Thyroid gland (tissue), 4 donors: ENCODE measurements around the gene ETV3L. TPM values are rescaled to one million over a fixed set of nuclear protein-coding genes. Genes with fewer than 3 reads are reported as not detected.

Source experiments
- DNase-seq, 2 donors: peaks; one replicate each; pipeline ENCODE4 v3.0.0-alpha.2; 2019
- H3K27ac ChIP-seq, 3 donors: fragments of 200-600 bp; sonication (generic); 1 replicate in 2 of 3; 2 replicates in 1 of 3; pipeline ENCODE4 v1.5.1; 2016 to 2019; ENCODE audit warnings: mild to moderate bottlenecking in 1 of 3, moderate library complexity in 1 of 3
- H3K27me3 ChIP-seq: fragments of 200-600 bp; sonication (generic); one replicate; pipeline ENCODE4 v1.5.1; 2019
- H3K36me3 ChIP-seq, 2 donors: fragments of 200-600 bp; sonication (generic); one replicate each; pipeline ENCODE4 v1.5.1; 2016 to 2019
- H3K4me1 ChIP-seq, 2 donors: fragments of 200-600 bp; sonication (generic); one replicate each; pipeline ENCODE4 v1.5.1; 2017 to 2019
- H3K4me3 ChIP-seq, 3 donors: fragments of 200-600 bp; sonication (generic); replicated peaks in 1 of 3; 1 replicate in 2 of 3; 2 replicates in 1 of 3; pipeline ENCODE4 v1.5.1; 2016; ENCODE audit warnings: mild to moderate bottlenecking in 1 of 3
- H3K9me3 ChIP-seq: fragments of 200-600 bp; sonication (generic); one replicate; pipeline ENCODE4 v1.5.1; 2017
- POLR2A ChIP-seq, 2 donors: fragments of 450-650 bp; IDR thresholded peaks; one replicate each; pipeline ENCODE4 v1.6.1; 2017; ENCODE audit warnings: antibody characterized with exemption in 2 of 2, mild to moderate bottlenecking in 2 of 2, moderate library complexity in 1 of 2
- WGBS, 2 donors: methylation state at CpG; one replicate each; pipeline ENCODE4 v1.1.5; 2017; 5-methylcytosine and 5-hydroxymethylcytosine counted together
- intact Hi-C: fragments of 100-400 bp; cut with DNase I; formaldehyde crosslinking; loops from one replicate; pipeline ENCODE4 v1.15.1; 2023
- total RNA-seq, 4 donors: library from RNA; depleted of rRNA; stranded (reverse); fragments of >200 nt; gene quantifications; one replicate each; pipeline ENCODE4 v1.2.3, GENCODE V29; 2016
- TF ChIP-seq, protein P1 (sequence below), 6 experiments: fragments of 200-600 bp in 3 of 6; fragments of 450-650 bp in 3 of 6; sonication (generic) in 3 of 6; IDR thresholded peaks; one replicate each; pipeline ENCODE4 v1.5.1; 2016 to 2019; ENCODE audit warnings: antibody characterized with exemption in 6 of 6, mild to moderate bottlenecking in 2 of 6, inconsistent platforms in 1 of 6, moderate library complexity in 1 of 6

Gene ETV3L
- total RNA-seq, 4 donors from 2014 or later, result not detected

DNA sequence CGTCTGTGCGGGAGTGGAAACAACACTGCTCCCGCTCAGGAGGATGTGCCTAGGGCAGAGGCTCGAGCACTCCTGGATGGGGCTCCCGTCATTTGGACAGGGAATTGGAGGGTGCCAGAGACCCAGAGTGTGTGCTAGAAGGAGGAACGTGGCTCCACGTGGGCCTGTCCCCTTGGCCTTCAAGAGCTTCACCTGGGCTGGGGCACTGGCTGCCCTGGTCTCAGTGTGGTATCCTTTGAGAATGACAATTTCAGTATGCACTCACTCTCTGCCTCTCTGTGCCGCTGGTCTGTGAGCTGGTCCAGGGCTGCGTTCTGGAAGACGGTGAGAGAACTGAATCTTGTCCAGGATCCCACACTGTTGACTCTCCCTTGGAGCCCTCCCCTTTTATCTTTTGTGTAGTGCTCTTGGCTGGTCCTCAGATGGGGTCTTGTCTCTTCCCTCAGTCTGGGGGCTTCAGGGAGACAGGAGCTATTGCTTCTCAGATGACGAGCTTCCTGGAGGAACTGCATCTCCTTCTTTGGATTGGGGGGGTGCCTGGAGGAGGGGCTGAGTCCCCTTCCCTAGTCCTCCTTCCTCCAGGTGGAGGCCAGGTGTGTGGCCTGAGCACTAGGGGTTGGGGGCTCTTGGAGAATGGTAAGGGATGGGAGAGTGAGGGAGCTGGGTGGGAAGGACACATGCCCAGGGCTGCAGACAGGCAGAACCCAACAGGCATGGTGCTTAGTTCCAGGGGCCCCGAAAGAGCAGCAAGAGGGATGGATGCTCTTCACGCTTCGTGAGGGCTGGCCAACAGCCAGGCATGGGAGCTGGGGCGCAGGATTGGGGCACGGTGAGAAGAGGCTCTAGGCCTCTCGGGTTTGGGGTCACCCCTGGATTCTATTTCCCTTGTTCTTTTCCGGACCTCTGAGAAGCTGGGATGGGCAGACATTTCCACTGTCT lies 14.8 kb upstream of the ETV3L start:
- 76 to 77% methylated on average over 16 to 18 of the region's 18 CpGs for WGBS, 2 donors
- H3K9me3 ChIP-seq, result no peaks in the 10 kb centered on the region
- TF ChIP-seq POLR2A (IDR thresholded peaks at IDR 0.05), result no peak
- TF ChIP-seq, protein P1, sequence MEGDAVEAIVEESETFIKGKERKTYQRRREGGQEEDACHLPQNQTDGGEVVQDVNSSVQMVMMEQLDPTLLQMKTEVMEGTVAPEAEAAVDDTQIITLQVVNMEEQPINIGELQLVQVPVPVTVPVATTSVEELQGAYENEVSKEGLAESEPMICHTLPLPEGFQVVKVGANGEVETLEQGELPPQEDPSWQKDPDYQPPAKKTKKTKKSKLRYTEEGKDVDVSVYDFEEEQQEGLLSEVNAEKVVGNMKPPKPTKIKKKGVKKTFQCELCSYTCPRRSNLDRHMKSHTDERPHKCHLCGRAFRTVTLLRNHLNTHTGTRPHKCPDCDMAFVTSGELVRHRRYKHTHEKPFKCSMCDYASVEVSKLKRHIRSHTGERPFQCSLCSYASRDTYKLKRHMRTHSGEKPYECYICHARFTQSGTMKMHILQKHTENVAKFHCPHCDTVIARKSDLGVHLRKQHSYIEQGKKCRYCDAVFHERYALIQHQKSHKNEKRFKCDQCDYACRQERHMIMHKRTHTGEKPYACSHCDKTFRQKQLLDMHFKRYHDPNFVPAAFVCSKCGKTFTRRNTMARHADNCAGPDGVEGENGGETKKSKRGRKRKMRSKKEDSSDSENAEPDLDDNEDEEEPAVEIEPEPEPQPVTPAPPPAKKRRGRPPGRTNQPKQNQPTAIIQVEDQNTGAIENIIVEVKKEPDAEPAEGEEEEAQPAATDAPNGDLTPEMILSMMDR (IDR thresholded peaks at IDR 0.05), result no peak
- no peaks in the 10 kb centered on the region for H3K36me3 ChIP-seq
- H3K4me1 ChIP-seq, result no peaks in the 10 kb centered on the region
- no peak overlapping the region for H3K4me3 ChIP-seq
- no peak overlapping the region for H3K27ac ChIP-seq
- no peaks in the 10 kb centered on the region for H3K27me3 ChIP-seq
- intact Hi-C loops, result no loop called here
- DNase-seq, result no peak

DNA sequence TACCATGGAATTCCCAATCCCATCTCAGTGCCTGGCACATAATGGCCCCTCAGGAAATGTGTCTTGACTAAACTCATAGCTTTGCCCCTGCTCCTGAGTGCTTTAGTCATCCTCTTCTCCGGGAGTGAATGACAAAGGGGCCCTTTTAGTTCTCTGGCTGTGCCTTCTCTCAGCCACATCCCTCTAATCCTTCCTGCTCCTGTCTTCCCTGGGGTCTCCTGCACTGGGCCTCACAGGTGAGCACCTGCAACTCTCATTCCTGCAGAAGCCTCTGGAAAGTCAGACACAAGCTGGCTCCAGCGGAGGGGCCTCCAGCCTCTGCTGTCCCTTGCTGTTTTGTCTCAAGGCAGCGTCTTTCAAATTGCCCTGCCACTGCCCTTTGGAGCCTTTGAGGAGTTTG lies 14.0 kb upstream of the ETV3L start:
- Histone ChIP-seq H3K36me3 (no peaks in the 10 kb centered on the region), H3K4me1 (no peaks in the 10 kb centered on the region), H3K27ac (no peak overlapping the region), H3K9me3 (no peaks in the 10 kb centered on the region), H3K4me3 (no peak overlapping the region), H3K27me3 (no peaks in the 10 kb centered on the region)
- TF ChIP-seq POLR2A (IDR thresholded peaks at IDR 0.05), result no peak
- TF ChIP-seq, protein P1 (IDR thresholded peaks at IDR 0.05), result no peak
- intact Hi-C loops, result no loop called here
- DNase-seq, result no peak
- WGBS, 2 donors, result 76 to 88% methylated on average over 3 of the region's 3 CpGs

DNA sequence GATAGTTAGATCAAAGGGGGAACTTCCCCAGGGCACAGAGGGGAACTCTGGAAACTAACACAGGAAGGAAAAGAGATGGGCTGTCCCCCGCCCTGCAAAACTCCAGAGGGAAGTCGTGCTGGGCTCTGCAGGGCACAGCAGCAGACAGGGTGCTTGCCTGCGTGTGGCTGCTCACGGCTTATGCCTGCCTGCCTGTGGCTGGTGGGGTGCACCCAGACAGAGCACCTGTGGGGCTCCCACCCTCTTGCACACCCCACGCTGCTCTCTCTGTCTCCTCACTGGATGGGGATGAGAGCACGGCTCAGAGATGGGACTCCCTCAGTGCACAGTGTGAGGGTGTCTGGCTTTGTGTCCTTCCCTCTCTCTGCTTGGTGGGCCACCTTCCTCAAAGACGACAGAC lies 13.5 kb upstream of the ETV3L start:
- no peak for TF ChIP-seq POLR2A (IDR thresholded peaks at IDR 0.05)
- TF ChIP-seq, protein P1 (IDR thresholded peaks at IDR 0.05), result no peak
- Histone ChIP-seq H3K36me3 (no peaks in the 10 kb centered on the region), H3K27ac (no peak overlapping the region), H3K4me3 (no peak overlapping the region), H3K27me3 (no peaks in the 10 kb centered on the region), H3K4me1 (no peaks in the 10 kb centered on the region), H3K9me3 (no peaks in the 10 kb centered on the region)
- WGBS, 2 donors, result 71 to 75% methylated on average over 5 to 7 of the region's 7 CpGs
- no peak for DNase-seq
- intact Hi-C loops, result no loop called here

DNA sequence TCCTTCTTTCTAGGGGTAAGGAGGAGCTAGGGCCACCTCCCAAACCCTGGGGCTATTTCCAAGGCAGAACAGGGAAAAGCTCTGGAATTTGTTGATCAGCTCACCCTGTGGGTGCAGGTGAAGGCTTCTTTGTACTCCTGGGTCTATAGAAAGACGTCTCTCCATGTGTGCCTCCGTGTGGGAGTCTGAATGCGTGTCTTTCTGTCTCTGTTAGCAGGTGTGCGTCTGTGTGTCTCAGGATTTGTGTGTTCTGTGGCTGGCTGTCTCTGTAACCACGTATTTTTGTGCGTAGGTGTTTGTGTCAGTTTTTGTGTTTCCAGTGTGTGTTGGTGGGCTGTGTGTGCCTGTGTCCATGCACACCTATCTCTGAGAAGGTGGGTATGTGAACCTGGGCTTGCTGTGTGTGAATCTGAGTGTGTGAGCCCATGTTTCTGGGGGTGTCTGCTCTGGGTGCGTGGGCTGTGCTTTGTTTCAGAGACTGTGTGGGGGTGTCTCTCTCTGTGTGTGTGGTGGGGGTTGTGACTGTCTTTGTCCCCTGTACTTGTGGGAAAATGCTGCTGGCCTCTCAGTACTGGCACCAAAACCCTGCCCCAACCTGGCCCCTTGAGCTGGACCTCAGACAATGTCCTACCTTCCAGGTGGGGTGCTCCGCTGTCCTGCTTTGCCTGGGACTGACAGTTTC lies 12.7 kb upstream of the ETV3L start:
- Histone ChIP-seq H3K27me3 (peaks cover 4% of the 10 kb centered on the region), H3K36me3 (no peaks in the 10 kb centered on the region), H3K4me1 (no peaks in the 10 kb centered on the region), H3K4me3 (no peak overlapping the region), H3K9me3 (no peaks in the 10 kb centered on the region), H3K27ac (no peak overlapping the region)
- intact Hi-C loops, result no loop called here
- no peak for DNase-seq
- WGBS, 2 donors, result 91 to 95% methylated on average over 8 of the region's 8 CpGs
- TF ChIP-seq, protein P1 (IDR thresholded peaks at IDR 0.05), result no peak
- no peak for TF ChIP-seq POLR2A (IDR thresholded peaks at IDR 0.05)
